ENCODE results near the gene GET4. TPM values are rescaled to one million over a fixed set of nuclear protein-coding genes. Genes with fewer than 3 reads are reported as not detected.

GET4 gene
- total RNA-seq, 1 experiment from 2014 or later = 44.8 TPM

DNA sequence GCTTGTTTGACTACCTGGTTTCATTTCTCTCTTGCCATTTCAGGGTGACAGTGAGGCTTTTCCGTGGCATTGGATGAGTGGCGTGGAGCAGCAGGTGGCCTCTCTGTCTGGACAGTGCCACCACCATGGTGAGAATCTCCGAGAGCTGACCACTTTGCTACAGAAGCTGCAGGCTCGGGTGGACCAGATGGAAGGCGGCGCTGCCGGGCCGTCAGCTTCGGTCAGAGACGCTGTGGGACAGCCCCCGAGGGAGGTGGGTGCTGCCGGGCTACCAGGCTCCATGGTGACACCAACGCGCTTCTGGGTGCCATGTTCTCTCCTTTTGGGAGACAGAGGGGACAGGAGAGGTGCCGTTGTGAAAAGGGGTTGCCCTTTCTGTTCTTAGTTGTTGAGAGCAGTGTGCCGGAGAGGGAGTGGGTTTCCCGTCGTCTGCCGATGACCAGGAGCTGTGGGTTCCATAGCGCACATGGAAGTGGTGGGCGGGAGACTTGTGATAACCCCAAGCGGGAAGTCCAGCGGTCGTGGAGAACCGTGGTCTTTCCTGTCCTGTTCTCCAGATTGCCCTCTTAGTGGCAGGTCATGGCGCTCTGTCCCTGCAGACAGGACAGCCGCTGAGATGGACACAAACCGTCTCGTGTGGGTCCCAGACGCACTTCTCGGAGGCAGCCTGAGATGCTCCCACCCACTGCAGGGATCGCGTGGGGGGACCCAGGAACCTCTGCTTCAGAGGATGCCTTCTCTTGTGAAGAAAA, 22.8 kb upstream of the GET4 start:
- ChIA-PET RAD21 (ENCODE audit: low non-redundant PET in 1 of 2, low total read pairs in 2 of 2, uncharacterized antibody in 2 of 2, unreplicated experiment in 2 of 2) (no interaction called here), POLR2A (no interaction called here), CTCF (no interaction called here)
- no peak overlapping the region for H2AFZ ChIP-seq (ENCODE audit: low read depth, low read length, poor library complexity, severe bottlenecking)
- peaks cover 37% of the 10 kb centered on the region for H3K79me2 ChIP-seq (ENCODE audit: insufficient read depth, low read length)
- H3K27ac ChIP-seq (ENCODE audit: low read depth, low read length) = no peak overlapping the region
- H3K9me2 ChIP-seq (ENCODE audit: insufficient read depth) = no peaks in the 10 kb centered on the region
- no peak overlapping the region for H3K4me3 ChIP-seq (replicated peaks in 1 of 2; ENCODE audit: low read depth in 1 of 2, low read length in 2 of 2)
- no peak overlapping the region for H3K4me2 ChIP-seq (ENCODE audit: low read length)
- peaks cover 29 to 57% of the 10 kb centered on the region in 2 experiments for H3K36me3 ChIP-seq (ENCODE audit: control insufficient read depth in 1 of 2, insufficient read depth in 2 of 2, low read length in 2 of 2)
- no peaks in the 10 kb centered on the region for H4K20me1 ChIP-seq (ENCODE audit: insufficient read depth)
- ATAC-seq (no peak), DNase-seq (ENCODE audit: low read depth, low spot score) (no peak)
- intact Hi-C loops (cut with micrococcal nuclease) = no loop called here
- H3K9ac ChIP-seq (ENCODE audit: low read length) = no peak overlapping the region
- TF ChIP-seq TCF7L2 (IDR thresholded peaks at IDR 0.05; ENCODE audit: borderline replicate concordance, extremely low read depth, insufficient read depth, insufficient read length) (no peak), RAD21 (IDR thresholded peaks at IDR 0.05; ENCODE audit: low read depth) (no peak), YY1 (IDR thresholded peaks at IDR 0.05; ENCODE audit: extremely low read depth, insufficient replicate concordance, low read depth, low read length) (no peak), FOSL1 (IDR thresholded peaks at IDR 0.05; ENCODE audit: low read depth) (no peak), ZFX (IDR thresholded peaks at IDR 0.05) (no peak), EZH2 (IDR thresholded peaks at IDR 0.05) (no peak), ELF1 (IDR thresholded peaks at IDR 0.05; ENCODE audit: borderline replicate concordance, low read depth) (no peak), JUND (IDR thresholded peaks at IDR 0.05) (no peak), POLR2AphosphoS5 (IDR thresholded peaks at IDR 0.05; ENCODE audit: low read depth, low read length) (no peak), SRF (IDR thresholded peaks at IDR 0.05; ENCODE audit: low read depth) (no peak), CBX3 (IDR thresholded peaks at IDR 0.05; ENCODE audit: low read depth) (no peak), ZNF274 (IDR thresholded peaks at IDR 0.05; ENCODE audit: low read depth, low read length) (no peak), EGR1 (IDR thresholded peaks at IDR 0.05; ENCODE audit: low read depth) (no peak), SIN3A (IDR thresholded peaks at IDR 0.05; ENCODE audit: low read depth) (no peak), SP1 (IDR thresholded peaks at IDR 0.05; ENCODE audit: low read depth) (no peak)
- TF ChIP-seq, protein P1, sequence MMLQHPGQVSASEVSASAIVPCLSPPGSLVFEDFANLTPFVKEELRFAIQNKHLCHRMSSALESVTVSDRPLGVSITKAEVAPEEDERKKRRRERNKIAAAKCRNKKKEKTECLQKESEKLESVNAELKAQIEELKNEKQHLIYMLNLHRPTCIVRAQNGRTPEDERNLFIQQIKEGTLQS (IDR thresholded peaks at IDR 0.05) = no peak
- TF ChIP-seq, protein P2, sequence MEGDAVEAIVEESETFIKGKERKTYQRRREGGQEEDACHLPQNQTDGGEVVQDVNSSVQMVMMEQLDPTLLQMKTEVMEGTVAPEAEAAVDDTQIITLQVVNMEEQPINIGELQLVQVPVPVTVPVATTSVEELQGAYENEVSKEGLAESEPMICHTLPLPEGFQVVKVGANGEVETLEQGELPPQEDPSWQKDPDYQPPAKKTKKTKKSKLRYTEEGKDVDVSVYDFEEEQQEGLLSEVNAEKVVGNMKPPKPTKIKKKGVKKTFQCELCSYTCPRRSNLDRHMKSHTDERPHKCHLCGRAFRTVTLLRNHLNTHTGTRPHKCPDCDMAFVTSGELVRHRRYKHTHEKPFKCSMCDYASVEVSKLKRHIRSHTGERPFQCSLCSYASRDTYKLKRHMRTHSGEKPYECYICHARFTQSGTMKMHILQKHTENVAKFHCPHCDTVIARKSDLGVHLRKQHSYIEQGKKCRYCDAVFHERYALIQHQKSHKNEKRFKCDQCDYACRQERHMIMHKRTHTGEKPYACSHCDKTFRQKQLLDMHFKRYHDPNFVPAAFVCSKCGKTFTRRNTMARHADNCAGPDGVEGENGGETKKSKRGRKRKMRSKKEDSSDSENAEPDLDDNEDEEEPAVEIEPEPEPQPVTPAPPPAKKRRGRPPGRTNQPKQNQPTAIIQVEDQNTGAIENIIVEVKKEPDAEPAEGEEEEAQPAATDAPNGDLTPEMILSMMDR (IDR thresholded peaks at IDR 0.05 in 2 of 3, conservative IDR thresholded peaks at IDR 0.05 in 1 of 3; ENCODE audit: borderline replicate concordance in 1 of 3, insufficient read depth in 1 of 3, low read depth in 2 of 3, low read length in 2 of 3) = no peak
- TF ChIP-seq, protein P3, sequence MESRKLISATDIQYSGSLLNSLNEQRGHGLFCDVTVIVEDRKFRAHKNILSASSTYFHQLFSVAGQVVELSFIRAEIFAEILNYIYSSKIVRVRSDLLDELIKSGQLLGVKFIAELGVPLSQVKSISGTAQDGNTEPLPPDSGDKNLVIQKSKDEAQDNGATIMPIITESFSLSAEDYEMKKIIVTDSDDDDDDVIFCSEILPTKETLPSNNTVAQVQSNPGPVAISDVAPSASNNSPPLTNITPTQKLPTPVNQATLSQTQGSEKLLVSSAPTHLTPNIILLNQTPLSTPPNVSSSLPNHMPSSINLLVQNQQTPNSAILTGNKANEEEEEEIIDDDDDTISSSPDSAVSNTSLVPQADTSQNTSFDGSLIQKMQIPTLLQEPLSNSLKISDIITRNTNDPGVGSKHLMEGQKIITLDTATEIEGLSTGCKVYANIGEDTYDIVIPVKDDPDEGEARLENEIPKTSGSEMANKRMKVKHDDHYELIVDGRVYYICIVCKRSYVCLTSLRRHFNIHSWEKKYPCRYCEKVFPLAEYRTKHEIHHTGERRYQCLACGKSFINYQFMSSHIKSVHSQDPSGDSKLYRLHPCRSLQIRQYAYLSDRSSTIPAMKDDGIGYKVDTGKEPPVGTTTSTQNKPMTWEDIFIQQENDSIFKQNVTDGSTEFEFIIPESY (IDR thresholded peaks at IDR 0.05; ENCODE audit: extremely low read depth, insufficient replicate concordance, low read length) = no peak
- TF ChIP-seq, protein P4, sequence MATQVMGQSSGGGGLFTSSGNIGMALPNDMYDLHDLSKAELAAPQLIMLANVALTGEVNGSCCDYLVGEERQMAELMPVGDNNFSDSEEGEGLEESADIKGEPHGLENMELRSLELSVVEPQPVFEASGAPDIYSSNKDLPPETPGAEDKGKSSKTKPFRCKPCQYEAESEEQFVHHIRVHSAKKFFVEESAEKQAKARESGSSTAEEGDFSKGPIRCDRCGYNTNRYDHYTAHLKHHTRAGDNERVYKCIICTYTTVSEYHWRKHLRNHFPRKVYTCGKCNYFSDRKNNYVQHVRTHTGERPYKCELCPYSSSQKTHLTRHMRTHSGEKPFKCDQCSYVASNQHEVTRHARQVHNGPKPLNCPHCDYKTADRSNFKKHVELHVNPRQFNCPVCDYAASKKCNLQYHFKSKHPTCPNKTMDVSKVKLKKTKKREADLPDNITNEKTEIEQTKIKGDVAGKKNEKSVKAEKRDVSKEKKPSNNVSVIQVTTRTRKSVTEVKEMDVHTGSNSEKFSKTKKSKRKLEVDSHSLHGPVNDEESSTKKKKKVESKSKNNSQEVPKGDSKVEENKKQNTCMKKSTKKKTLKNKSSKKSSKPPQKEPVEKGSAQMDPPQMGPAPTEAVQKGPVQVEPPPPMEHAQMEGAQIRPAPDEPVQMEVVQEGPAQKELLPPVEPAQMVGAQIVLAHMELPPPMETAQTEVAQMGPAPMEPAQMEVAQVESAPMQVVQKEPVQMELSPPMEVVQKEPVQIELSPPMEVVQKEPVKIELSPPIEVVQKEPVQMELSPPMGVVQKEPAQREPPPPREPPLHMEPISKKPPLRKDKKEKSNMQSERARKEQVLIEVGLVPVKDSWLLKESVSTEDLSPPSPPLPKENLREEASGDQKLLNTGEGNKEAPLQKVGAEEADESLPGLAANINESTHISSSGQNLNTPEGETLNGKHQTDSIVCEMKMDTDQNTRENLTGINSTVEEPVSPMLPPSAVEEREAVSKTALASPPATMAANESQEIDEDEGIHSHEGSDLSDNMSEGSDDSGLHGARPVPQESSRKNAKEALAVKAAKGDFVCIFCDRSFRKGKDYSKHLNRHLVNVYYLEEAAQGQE (IDR thresholded peaks at IDR 0.05; ENCODE audit: low read depth) = no peak
- no TSS peak for BruUV-seq (replicated peaks)
- H3K27me3 ChIP-seq (ENCODE audit: insufficient read depth, low read length) = no peaks in the 10 kb centered on the region
- no peaks in the 10 kb centered on the region for H3K4me1 ChIP-seq (ENCODE audit: control insufficient read depth in 1 of 2, insufficient read depth in 2 of 2, low read length in 2 of 2)
- H3K9me3 ChIP-seq (ENCODE audit: control insufficient read depth in 1 of 2, insufficient read depth in 1 of 2, low read depth in 1 of 2, low read length in 2 of 2) = no peaks in the 10 kb centered on the region
